PC-9 (cell line): Measurements from ENCODE around the gene NRN1.

Source experiments
- EZH2 ChIP-seq: fragments of 200-600 bp; sonication (generic); IDR thresholded peaks from 2 replicates; pipeline ENCODE4 v1.8.0; 2017; ENCODE audit warnings: antibody characterized with exemption, low read depth
- TF ChIP-seq, protein P1 (sequence below): fragments of 200-600 bp; sonication (generic); conservative IDR thresholded peaks from 2 replicates; pipeline ENCODE4 v1.6.1; 2017; ENCODE audit warnings: mixed run types, antibody characterized with exemption, mild to moderate bottlenecking, moderate library complexity

DNA sequence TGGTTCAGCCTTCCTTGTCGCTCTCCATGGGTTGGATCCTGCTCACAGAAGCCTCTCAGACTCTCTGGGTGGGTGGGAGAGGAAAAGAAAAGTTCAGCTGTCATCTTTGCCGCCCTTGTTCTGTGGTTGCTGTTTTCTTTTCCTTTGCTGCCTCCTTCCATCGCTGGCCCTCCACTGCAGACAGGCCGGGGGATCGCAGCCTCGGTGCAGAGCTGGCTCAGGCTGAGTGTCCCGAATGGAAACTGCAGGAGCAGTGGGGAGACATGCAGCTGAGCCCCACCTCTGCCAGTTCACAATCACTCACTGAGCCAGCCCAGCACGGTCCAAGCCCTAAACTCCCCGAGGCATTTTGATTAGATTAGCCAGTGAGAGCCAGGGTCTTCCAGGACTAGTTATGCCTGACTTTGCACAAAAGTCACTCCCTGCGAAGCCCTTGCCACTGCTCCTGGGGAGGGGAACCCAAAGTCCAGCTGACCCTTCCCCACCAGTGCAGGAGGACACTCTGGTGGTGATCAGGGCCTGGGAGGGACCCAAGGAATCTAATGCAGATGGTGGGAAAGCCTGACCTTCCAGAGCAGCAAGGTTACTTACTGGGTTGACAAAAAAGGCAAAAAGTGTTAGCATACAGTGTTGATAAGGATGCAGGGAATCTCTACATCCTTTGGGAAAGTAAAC is 14.0 kb downstream of the NRN1 start:
- TF ChIP-seq, protein P1, sequence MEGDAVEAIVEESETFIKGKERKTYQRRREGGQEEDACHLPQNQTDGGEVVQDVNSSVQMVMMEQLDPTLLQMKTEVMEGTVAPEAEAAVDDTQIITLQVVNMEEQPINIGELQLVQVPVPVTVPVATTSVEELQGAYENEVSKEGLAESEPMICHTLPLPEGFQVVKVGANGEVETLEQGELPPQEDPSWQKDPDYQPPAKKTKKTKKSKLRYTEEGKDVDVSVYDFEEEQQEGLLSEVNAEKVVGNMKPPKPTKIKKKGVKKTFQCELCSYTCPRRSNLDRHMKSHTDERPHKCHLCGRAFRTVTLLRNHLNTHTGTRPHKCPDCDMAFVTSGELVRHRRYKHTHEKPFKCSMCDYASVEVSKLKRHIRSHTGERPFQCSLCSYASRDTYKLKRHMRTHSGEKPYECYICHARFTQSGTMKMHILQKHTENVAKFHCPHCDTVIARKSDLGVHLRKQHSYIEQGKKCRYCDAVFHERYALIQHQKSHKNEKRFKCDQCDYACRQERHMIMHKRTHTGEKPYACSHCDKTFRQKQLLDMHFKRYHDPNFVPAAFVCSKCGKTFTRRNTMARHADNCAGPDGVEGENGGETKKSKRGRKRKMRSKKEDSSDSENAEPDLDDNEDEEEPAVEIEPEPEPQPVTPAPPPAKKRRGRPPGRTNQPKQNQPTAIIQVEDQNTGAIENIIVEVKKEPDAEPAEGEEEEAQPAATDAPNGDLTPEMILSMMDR = no peak
- no peak for TF ChIP-seq EZH2
